ENCODE measurements around the gene BNC2. TPM values are rescaled to one million over a fixed set of nuclear protein-coding genes. Genes with fewer than 3 reads are reported as not detected.

BNC2 gene
- total RNA-seq, 4 donors from 2014 or later, result 20.5 to 55.4 (median 26.2) TPM

- H3K36me3 ChIP-seq, result no peaks in the 10 kb centered on the region
- intact Hi-C loops (cut with DNase I; ENCODE audit: low total_unique reads) (no loop called here), in situ Hi-C loops (cut with MboI; ENCODE audit: low pct_ligation_motif_present in 1 of 4, low pct_unique_long_range_greater_than_20kb in 1 of 4, low sequenced_read_pairs in 3 of 4) (no loop called here)
- no peak overlapping the region for H3K27ac ChIP-seq
- no peak for DNase-seq
- TF ChIP-seq EP300 (IDR thresholded peaks at IDR 0.05; ENCODE audit: low read depth) (no peak), CTCF (IDR thresholded peaks at IDR 0.05) (no peak), POLR2AphosphoS5 (IDR thresholded peaks at IDR 0.05) (no peak), POLR2A (IDR thresholded peaks at IDR 0.05) (no peak)
- H3K4me1 ChIP-seq, result peaks cover 0 to 4% (median 0%) of the 10 kb centered on the region in 4 donors
- WGBS, 2 donors (ENCODE audit: low coverage in 1 of 2), result 90 to 91% methylated on average over 6 to 8 of the region's 8 CpGs
- no peak overlapping the region for H3K4me3 ChIP-seq
- no peaks in the 10 kb centered on the region for H3K9me3 ChIP-seq
- H3K27me3 ChIP-seq, result no peaks in the 10 kb centered on the region
Observed at GRCh38 chr9:16803648-16804047, 66.8 kb downstream of the BNC2 start.

- no peak for DNase-seq
- 60 to 64% methylated on average over 10 of the region's 10 CpGs for WGBS, 2 donors (ENCODE audit: low coverage in 1 of 2)
- intact Hi-C loops (cut with DNase I; ENCODE audit: low total_unique reads) (no loop called here), in situ Hi-C loops (cut with MboI; ENCODE audit: low pct_ligation_motif_present in 1 of 4, low pct_unique_long_range_greater_than_20kb in 1 of 4, low sequenced_read_pairs in 3 of 4) (no loop called here)
- TF ChIP-seq CTCF (IDR thresholded peaks at IDR 0.05) (no peak), EP300 (IDR thresholded peaks at IDR 0.05; ENCODE audit: low read depth) (no peak), POLR2A (IDR thresholded peaks at IDR 0.05) (no peak), POLR2AphosphoS5 (IDR thresholded peaks at IDR 0.05) (no peak)
- H3K36me3 ChIP-seq, result no peaks in the 10 kb centered on the region
- H3K27ac ChIP-seq, result no peak overlapping the region
- no peaks in the 10 kb centered on the region for H3K27me3 ChIP-seq
- H3K4me1 ChIP-seq, result peaks cover 0 to 4% (median 0%) of the 10 kb centered on the region in 4 donors
- no peak overlapping the region for H3K4me3 ChIP-seq
- no peaks in the 10 kb centered on the region for H3K9me3 ChIP-seq
Observed at GRCh38 chr9:16801871-16802466, 68.5 kb downstream of the BNC2 start.

- Histone ChIP-seq H3K9me3 (no peaks in the 10 kb centered on the region), H3K4me3 (no peak overlapping the region), H3K36me3 (no peaks in the 10 kb centered on the region), H3K27ac (peak overlapping the region in 1 of 4 donors; percentile 55), H3K4me1 (peaks cover 0 to 11% (median 2%) of the 10 kb centered on the region in 4 donors), H3K27me3 (no peaks in the 10 kb centered on the region)
- intact Hi-C loops (cut with DNase I; ENCODE audit: low total_unique reads) (no loop called here), in situ Hi-C loops (cut with MboI; ENCODE audit: low pct_ligation_motif_present in 1 of 4, low pct_unique_long_range_greater_than_20kb in 1 of 4, low sequenced_read_pairs in 3 of 4) (no loop called here)
- TF ChIP-seq CTCF (IDR thresholded peaks at IDR 0.05) (no peak), POLR2AphosphoS5 (IDR thresholded peaks at IDR 0.05) (no peak)
- 90 to 96% methylated on average over 5 of the region's 5 CpGs for WGBS, 2 donors (ENCODE audit: low coverage in 1 of 2)
- DNase-seq, result no peak
Observed at GRCh38 chr9:16796304-16796825, 74.1 kb downstream of the BNC2 start.

GRCh38 chr9:16794871-16795639 is 75.4 kb downstream of the BNC2 start:
- TF ChIP-seq POLR2AphosphoS5 (IDR thresholded peaks at IDR 0.05), result peak in 1 of 3 donors; percentile 5
- TF ChIP-seq CTCF (IDR thresholded peaks at IDR 0.05), result no peak
- H3K4me3 ChIP-seq, result no peak overlapping the region
- intact Hi-C loops (cut with DNase I; ENCODE audit: low total_unique reads), result no loop called here
- peak; percentile 15 for DNase-seq
- 51 to 58% methylated on average over 8 to 9 of the region's 9 CpGs for WGBS, 2 donors (ENCODE audit: low coverage in 1 of 2)
- H3K36me3 ChIP-seq, result no peaks in the 10 kb centered on the region
- no peaks in the 10 kb centered on the region for H3K9me3 ChIP-seq
- peaks cover 0 to 11% (median 2%) of the 10 kb centered on the region in 4 donors for H3K4me1 ChIP-seq
- in situ Hi-C loops (cut with MboI; ENCODE audit: low pct_ligation_motif_present in 1 of 4, low pct_unique_long_range_greater_than_20kb in 1 of 4, low sequenced_read_pairs in 3 of 4), result no loop called here
- peak overlapping the region; percentile 33 to 55 (median 51) for H3K27ac ChIP-seq
- H3K27me3 ChIP-seq, result no peaks in the 10 kb centered on the region
